IMR-90 (cell line): ENCODE results near the gene CTR9. TPM values are rescaled to one million over a fixed set of nuclear protein-coding genes. Genes with fewer than 3 reads are reported as not detected.

Experiments used
- ATAC-seq: fragments of 200-7000 bp; cut with Tn5 transposase; 2 replicates; pipeline ENCODE4 v1.9.1; 2020; ENCODE audit warnings: low read depth, mild to moderate bottlenecking, moderate library complexity
- BruUV-seq: library from RNA; stranded (reverse); fragments of 400-500 nt; replicated peaks from 2 replicates; lab custom pipeline; 2021; lab: Mats Ljungman, UMichigan
- CTCF ChIA-PET: fragments of 300-600 bp; formaldehyde crosslinking; extraction: SDS; loops from one replicate; lab custom pipeline; 2021; ENCODE audit warnings: antibody characterized with exemption; lab: Yijun Ruan, JAX
- POLR2A ChIA-PET: fragments of 300-600 bp; sonication (Branson Sonifier 250); formaldehyde crosslinking; loops from one replicate; lab custom pipeline; 2022; ENCODE audit warnings: antibody characterized with exemption; ENCODE audit not compliant: unreplicated experiment; lab: Charles Lee
- DNase-seq: peaks from one replicate; pipeline ENCODE4 v3.0.0; 2013
- H2AFZ ChIP-seq: replicated peaks from 2 replicates; pipeline ENCODE3; 2013; ENCODE audit warnings: low read length, mild to moderate bottlenecking; ENCODE audit not compliant: poor library complexity
- H2AK5ac ChIP-seq: 2 replicates; pipeline ENCODE4 v1.6.1; 2013; ENCODE audit warnings: low read depth, low read length, inconsistent platforms
- H2AK9ac ChIP-seq: replicated peaks from 2 replicates; pipeline ENCODE3; 2013; ENCODE audit warnings: mild to moderate bottlenecking, low read depth, low read length, moderate library complexity; ENCODE audit not compliant: poor library complexity
- H2BK120ac ChIP-seq: 2 replicates; pipeline ENCODE4 v1.6.1; 2013; ENCODE audit warnings: low read depth, low read length, inconsistent platforms
- H2BK15ac ChIP-seq: 3 replicates; pipeline ENCODE4 v1.6.1; 2013; ENCODE audit warnings: low read depth, low read length, inconsistent platforms
- H2BK20ac ChIP-seq: 2 replicates; pipeline ENCODE4 v1.6.1; 2013; ENCODE audit warnings: low read depth, mild to moderate bottlenecking, inconsistent platforms, low read length, moderate library complexity
- H2BK5ac ChIP-seq: 2 replicates; pipeline ENCODE4 v1.6.1; 2013; ENCODE audit warnings: mild to moderate bottlenecking, low read depth, low read length, inconsistent platforms; ENCODE audit not compliant: poor library complexity, severe bottlenecking
- H3K14ac ChIP-seq: replicated peaks from 2 replicates; pipeline ENCODE4 v1.6.1; 2013; ENCODE audit warnings: low read depth, low read length, inconsistent platforms
- H3K18ac ChIP-seq: 2 replicates; pipeline ENCODE4 v1.6.1; 2013; ENCODE audit warnings: low read depth, low read length, control low read depth
- H3K23ac ChIP-seq: 2 replicates; pipeline ENCODE4 v1.6.1; 2013; ENCODE audit warnings: low read depth, low read length, inconsistent platforms
- H3K27ac ChIP-seq: 2 replicates; pipeline ENCODE4 v1.5.1; 2013; ENCODE audit warnings: mild to moderate bottlenecking, control low read depth, low read length; ENCODE audit not compliant: insufficient read depth
- H3K27me3 ChIP-seq: 2 replicates; pipeline ENCODE4 v1.6.1; 2013; ENCODE audit warnings: low read length; ENCODE audit not compliant: control insufficient read depth, insufficient read depth
- H3K36me3 ChIP-seq: 2 replicates; pipeline ENCODE4 v1.6.1; 2013; ENCODE audit warnings: low read length, mixed read lengths; ENCODE audit not compliant: control insufficient read depth, insufficient read depth
- H3K4ac ChIP-seq: 2 replicates; pipeline ENCODE4 v1.6.1; 2013; ENCODE audit warnings: low read depth, low read length, inconsistent platforms
- H3K4me1 ChIP-seq: 2 replicates; pipeline ENCODE4 v1.6.1; 2013; ENCODE audit warnings: low read length, mixed read lengths; ENCODE audit not compliant: control insufficient read depth, insufficient read depth
- H3K4me2 ChIP-seq: 2 replicates; pipeline ENCODE4 v1.6.1; 2013; ENCODE audit warnings: low read depth, mild to moderate bottlenecking, control low read depth, low read length, moderate library complexity
- H3K4me3 ChIP-seq: 2 replicates; pipeline ENCODE4 v1.5.1; 2013; ENCODE audit warnings: low read depth, mild to moderate bottlenecking, control low read depth, low read length, moderate library complexity; ENCODE audit not compliant: insufficient read depth
- H3K56ac ChIP-seq: 2 replicates; pipeline ENCODE4 v1.6.1; 2013; ENCODE audit warnings: low read length, inconsistent platforms; ENCODE audit not compliant: insufficient read depth; ENCODE audit errors: extremely low read depth
- H3K79me1 ChIP-seq, 2 experiments: 2 replicates each; pipeline ENCODE4 v1.6.1; 2013; ENCODE audit warnings: low read length in 2 of 2, inconsistent platforms in 1 of 2, low read depth in 1 of 2
- H3K9ac ChIP-seq: 2 replicates; pipeline ENCODE4 v1.6.1; 2013; ENCODE audit warnings: low read depth, low read length, control low read depth
- H3K9me1 ChIP-seq: 2 replicates; pipeline ENCODE4 v1.6.1; 2013; ENCODE audit warnings: low read length, inconsistent platforms; ENCODE audit not compliant: insufficient read depth
- H3K9me3 ChIP-seq: 2 replicates; pipeline ENCODE4 v1.6.1; 2013; ENCODE audit warnings: low read length; ENCODE audit not compliant: control insufficient read depth, insufficient read depth
- H4K20me1 ChIP-seq: 2 replicates; pipeline ENCODE4 v1.6.1; 2013; ENCODE audit warnings: low read length, inconsistent platforms; ENCODE audit not compliant: insufficient read depth
- H4K5ac ChIP-seq: 2 replicates; pipeline ENCODE4 v1.6.1; 2013; ENCODE audit warnings: mild to moderate bottlenecking, low read depth, low read length, control low read depth
- H4K8ac ChIP-seq, 2 experiments: 2 replicates each; pipeline ENCODE4 v1.6.1; 2013; ENCODE audit warnings: low read depth in 2 of 2, low read length in 2 of 2, control low read depth in 1 of 2, inconsistent platforms in 1 of 2
- H4K91ac ChIP-seq: 2 replicates; pipeline ENCODE4 v1.6.1; 2013; ENCODE audit warnings: low read depth, low read length, inconsistent platforms; ENCODE audit not compliant: insufficient read depth
- BHLHE40 ChIP-seq: fragments of 150-350 bp; IDR thresholded peaks from 2 replicates; pipeline ENCODE4 v1.6.1; 2016; ENCODE audit warnings: mild to moderate bottlenecking, low read depth, low read length
- CHD1 ChIP-seq: IDR thresholded peaks from 2 replicates; pipeline ENCODE4 v1.6.1; 2012; ENCODE audit warnings: low read depth, low read length, improper control_type of control experiment
- ELK1 ChIP-seq: fragments of 150-350 bp; IDR thresholded peaks from 2 replicates; pipeline ENCODE4 v1.6.1; 2016; ENCODE audit warnings: low read depth, mild to moderate bottlenecking, low read length, moderate library complexity, borderline replicate concordance
- FOS ChIP-seq: fragments of 150-350 bp; IDR thresholded peaks from 2 replicates; pipeline ENCODE4 v1.6.1; 2016; ENCODE audit warnings: low read depth, low read length
- MAFK ChIP-seq: IDR thresholded peaks from 2 replicates; pipeline ENCODE4 v1.6.1; 2012; ENCODE audit warnings: low read depth, low read length, improper control_type of control experiment
- MAZ ChIP-seq: IDR thresholded peaks from 2 replicates; pipeline ENCODE4 v1.6.1; 2012; ENCODE audit warnings: low read depth, mild to moderate bottlenecking, low read length, improper control_type of control experiment, moderate library complexity, borderline replicate concordance
- MXI1 ChIP-seq: IDR thresholded peaks from 2 replicates; pipeline ENCODE4 v1.6.1; 2012; ENCODE audit warnings: low read depth, mild to moderate bottlenecking, low read length, moderate library complexity, borderline replicate concordance
- NFE2L2 ChIP-seq: fragments of 150-350 bp; IDR thresholded peaks from 2 replicates; pipeline ENCODE4 v1.6.1; 2016; ENCODE audit warnings: low read depth, mild to moderate bottlenecking, low read length
- RAD21 ChIP-seq: IDR thresholded peaks from 2 replicates; pipeline ENCODE4 v1.6.1; 2012; ENCODE audit warnings: low read length, improper control_type of control experiment
- RCOR1 ChIP-seq: IDR thresholded peaks from 2 replicates; pipeline ENCODE4 v1.6.1; 2012; ENCODE audit warnings: mild to moderate bottlenecking, low read length, improper control_type of control experiment; ENCODE audit not compliant: insufficient replicate concordance
- WGBS, 2 experiments: methylation state at CpG; one replicate each; pipeline versions ENCODE4 v1.1.5 to v1.1.7; 2013; ENCODE audit warnings: missing lambda C conversion rate in 2 of 2; ENCODE audit not compliant: insufficient read length in 1 of 2; ENCODE audit errors: extremely low coverage in 2 of 2; 5-methylcytosine and 5-hydroxymethylcytosine counted together
- dilution Hi-C: fragments of 300-500 bp; cut with HindIII; formaldehyde crosslinking; loops from one replicate; pipeline ENCODE4 v1.14.3; 2018; ENCODE audit warnings: low sequenced_read_pairs; ENCODE audit not compliant: unreplicated experiment
- in situ Hi-C: fragments of 300-500 bp; cut with MboI; formaldehyde crosslinking; loops from 3 replicates; pipeline ENCODE4 v1.14.3; 2019; ENCODE audit warnings: low sequenced_read_pairs, inconsistent platforms, mixed read lengths
- intact Hi-C: fragments of 100-400 bp; cut with micrococcal nuclease; formaldehyde crosslinking; loops from 2 replicates; pipeline ENCODE4 v1.10.0; 2022
- polyA plus RNA-seq, 3 experiments: library from polyadenylated mRNA; depleted of rRNA; stranded (reverse); fragments of >200 nt; gene quantifications; 2 replicates each; pipeline ENCODE4 v1.2.3, GENCODE V29; 2012; ENCODE audit warnings: low replicate concordance in 1 of 3
- total RNA-seq: library from RNA; depleted of rRNA; stranded (reverse); fragments of >200 nt; gene quantifications from 2 replicates; pipeline ENCODE4 v1.2.3, GENCODE V29; 2012
- TF ChIP-seq, protein P1 (sequence below): conservative IDR thresholded peaks from 2 replicates; pipeline ENCODE4 v1.5.1; 2012; ENCODE audit warnings: mild to moderate bottlenecking, low read depth, low read length, improper control_type of control experiment

The CTR9 gene
- total and polyA plus RNA-seq, 2 of the 4 experiments (the other 2 are of a cell fraction) = 16.8 to 37.1 TPM

GRCh38 chr11:10770626-10771254, 19.7 kb downstream of the CTR9 start (continued):
- TF ChIP-seq, protein P1, sequence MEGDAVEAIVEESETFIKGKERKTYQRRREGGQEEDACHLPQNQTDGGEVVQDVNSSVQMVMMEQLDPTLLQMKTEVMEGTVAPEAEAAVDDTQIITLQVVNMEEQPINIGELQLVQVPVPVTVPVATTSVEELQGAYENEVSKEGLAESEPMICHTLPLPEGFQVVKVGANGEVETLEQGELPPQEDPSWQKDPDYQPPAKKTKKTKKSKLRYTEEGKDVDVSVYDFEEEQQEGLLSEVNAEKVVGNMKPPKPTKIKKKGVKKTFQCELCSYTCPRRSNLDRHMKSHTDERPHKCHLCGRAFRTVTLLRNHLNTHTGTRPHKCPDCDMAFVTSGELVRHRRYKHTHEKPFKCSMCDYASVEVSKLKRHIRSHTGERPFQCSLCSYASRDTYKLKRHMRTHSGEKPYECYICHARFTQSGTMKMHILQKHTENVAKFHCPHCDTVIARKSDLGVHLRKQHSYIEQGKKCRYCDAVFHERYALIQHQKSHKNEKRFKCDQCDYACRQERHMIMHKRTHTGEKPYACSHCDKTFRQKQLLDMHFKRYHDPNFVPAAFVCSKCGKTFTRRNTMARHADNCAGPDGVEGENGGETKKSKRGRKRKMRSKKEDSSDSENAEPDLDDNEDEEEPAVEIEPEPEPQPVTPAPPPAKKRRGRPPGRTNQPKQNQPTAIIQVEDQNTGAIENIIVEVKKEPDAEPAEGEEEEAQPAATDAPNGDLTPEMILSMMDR = peak; percentile 65

- Histone ChIP-seq H3K4me3 (no peak overlapping the region), H3K9ac (no peak overlapping the region), H4K91ac (no peak overlapping the region), H2BK20ac (no peak overlapping the region), H2BK120ac (no peak overlapping the region), H3K9me1 (peaks cover 4% of the 10 kb centered on the region; the same call in 1 of the 2 replicates), H2AFZ (no peak overlapping the region), H3K4me1 (peaks cover 3% of the 10 kb centered on the region; the same call in 1 of the 2 replicates), H2AK5ac (no peak overlapping the region), H4K8ac (no peak overlapping the region), H3K14ac (no peak overlapping the region), H2BK5ac (no peak overlapping the region), H3K36me3 (peaks cover 36% of the 10 kb centered on the region), H2BK15ac (no peak overlapping the region), H3K9me3 (no peaks in the 10 kb centered on the region), H3K27me3 (no peaks in the 10 kb centered on the region), H2AK9ac (no peak overlapping the region), H4K5ac (no peak overlapping the region), H3K23ac (no peak overlapping the region), H3K4me2 (no peak overlapping the region), H3K56ac (no peak overlapping the region), H3K27ac (no peak overlapping the region), H3K4ac (no peak overlapping the region), H3K79me1 (0 out of 4 replicates have a peak, but pooled peaks cover 2 to 5% of the 10 kb centered on the region in 2 experiments), H3K18ac (no peak overlapping the region), H4K20me1 (no peaks in the 10 kb centered on the region)
- in situ Hi-C loops = no loop called here
- POLR2A ChIA-PET = no interaction called here
- BruUV-seq = no TSS peak
- no CpG with 5 or more reads among the region's 1 CpG for WGBS, 2 experiments
- DNase-seq = no peak
- intact Hi-C loops = no loop called here
- dilution Hi-C loops = no loop called here
- CTCF ChIA-PET = interaction anchor here (0.8 to 2.5 kb wide), 4 partner anchors 12 to 1016 kb away, joined by 3 to 12 read pairs (median 4); no protein-coding TSS in a partner anchor
- no peak for ATAC-seq
- no peak for TF ChIP-seq MAZ
- no peak for TF ChIP-seq NFE2L2
- no peak for TF ChIP-seq RCOR1
- TF ChIP-seq BHLHE40 = no peak
- no peak for TF ChIP-seq CHD1
- TF ChIP-seq, protein P1 = no peak
- no peak for TF ChIP-seq MXI1
- TF ChIP-seq FOS = no peak
- TF ChIP-seq MAFK = no peak
- TF ChIP-seq RAD21 = no peak
- no peak for TF ChIP-seq ELK1
Measured at GRCh38 chr11:10771457-10771856, 20.4 kb downstream of the CTR9 start.
